CD4-positive, CD25-positive, alpha-beta regulatory T cell (primary cell): ENCODE results near the gene PPDPF. TPM values are rescaled to one million over a fixed set of nuclear protein-coding genes. Genes with fewer than 3 reads are reported as not detected.

Source experiments
- ATAC-seq, 2 donors: fragments of 150-1000 bp; cut with Tn5 transposase; one replicate each; pipeline ENCODE4 v1.10.0; 2021; ENCODE audit warnings: low read depth in 2 of 2, moderate number of reproducible peaks in 2 of 2, moderate library complexity in 1 of 2
- DNase-seq, 3 donors: peaks; one replicate each; pipeline versions ENCODE4 v3.0.0 to v3.0.0-alpha.2; 2012 to 2022; ENCODE audit warnings: mixed read lengths in 1 of 3
- H3K27ac ChIP-seq: one replicate; pipeline ENCODE4 v1.7.0; 2013; ENCODE audit warnings: mild to moderate bottlenecking, low read length; ENCODE audit not compliant: insufficient read depth, poor library complexity, severe bottlenecking
- H3K27me3 ChIP-seq: one replicate; pipeline ENCODE4 v1.7.0; 2013; ENCODE audit warnings: low read length; ENCODE audit not compliant: control insufficient read depth, insufficient read depth
- H3K36me3 ChIP-seq: one replicate; pipeline ENCODE4 v1.7.0; 2013; ENCODE audit warnings: mild to moderate bottlenecking, low read length, moderate library complexity; ENCODE audit not compliant: control insufficient read depth, insufficient read depth
- H3K4me1 ChIP-seq: 2 replicates; pipeline ENCODE4 v1.7.0; 2013; ENCODE audit warnings: mild to moderate bottlenecking, low read length; ENCODE audit not compliant: insufficient read depth, control insufficient read depth, poor library complexity, severe bottlenecking
- H3K4me3 ChIP-seq: one replicate; pipeline ENCODE4 v1.7.0; 2013; ENCODE audit warnings: low read depth, mild to moderate bottlenecking, low read length, moderate library complexity
- H3K9me3 ChIP-seq, 2 experiments: 1 replicate in 1 of 2; 2 replicates in 1 of 2; pipeline ENCODE4 v1.7.0; 2013; ENCODE audit warnings: low read length in 2 of 2, mild to moderate bottlenecking in 1 of 2, moderate library complexity in 1 of 2; ENCODE audit not compliant: control insufficient read depth in 2 of 2
- H3K27ac Mint-ChIP-seq, 3 donors: one replicate each; pipeline ENCODE4 v1.8.0; 2020 to 2022; ENCODE audit warnings: mild to moderate bottlenecking in 3 of 3, mixed read lengths in 3 of 3, moderate library complexity in 2 of 3
- H3K27me3 Mint-ChIP-seq: one replicate; pipeline ENCODE4 v1.8.0; 2022; ENCODE audit warnings: mild to moderate bottlenecking, mixed read lengths
- H3K36me3 Mint-ChIP-seq: one replicate; pipeline ENCODE4 v1.8.0; 2020; ENCODE audit warnings: mixed read lengths
- H3K4me1 Mint-ChIP-seq, 4 donors: one replicate each; pipeline ENCODE4 v1.8.0; 2020 to 2022; ENCODE audit warnings: mixed read lengths in 4 of 4, mild to moderate bottlenecking in 1 of 4
- H3K4me3 Mint-ChIP-seq, 4 donors: one replicate each; pipeline ENCODE4 v1.8.0; 2020 to 2022; ENCODE audit warnings: mild to moderate bottlenecking in 4 of 4, mixed read lengths in 4 of 4, moderate library complexity in 3 of 4
- H3K9me3 Mint-ChIP-seq, 7 donors: one replicate each; pipeline ENCODE4 v1.8.0; 2020 to 2022; ENCODE audit warnings: mixed read lengths in 7 of 7, mild to moderate bottlenecking in 3 of 7, moderate library complexity in 2 of 7
- polyA plus RNA-seq, 4 donors: library from polyadenylated mRNA; unstranded; fragments of 300-500 nt; fragmentation: Illumina TruSeq; gene quantifications; one replicate each; pipeline ENCODE4 v1.2.3, GENCODE V29; 2021
- total RNA-seq: library from RNA; stranded (reverse); gene quantifications from one replicate; pipeline ENCODE4 v1.2.3, GENCODE V29; 2022

Gene PPDPF
- total and polyA plus RNA-seq, 5 donors from 2014 or later = 75.8 to 155 (median 93.3) TPM

GRCh38 chr20:63484236-63484635 is 36.3 kb upstream of the PPDPF start:
- ATAC-seq = no peak
- no peaks in the 10 kb centered on the region for H3K36me3 Mint-ChIP-seq
- Histone ChIP-seq H3K36me3 (no peaks in the 10 kb centered on the region), H3K27ac (no peak overlapping the region), H3K27me3 (no peaks in the 10 kb centered on the region), H3K4me3 (no peak overlapping the region), H3K4me1 (no peaks in the 10 kb centered on the region), H3K9me3 (no peaks in the 10 kb centered on the region)
- H3K9me3 Mint-ChIP-seq = no peaks in the 10 kb centered on the region
- no peak overlapping the region for H3K4me3 Mint-ChIP-seq
- no peak for DNase-seq
- peaks cover 0 to 3% (median 0%) of the 10 kb centered on the region in 4 donors for H3K4me1 Mint-ChIP-seq
- no peak overlapping the region for H3K27ac Mint-ChIP-seq
- peaks cover 15% of the 10 kb centered on the region for H3K27me3 Mint-ChIP-seq

- Histone ChIP-seq H3K4me1 (no peaks in the 10 kb centered on the region), H3K36me3 (no peaks in the 10 kb centered on the region), H3K27me3 (no peaks in the 10 kb centered on the region), H3K27ac (no peak overlapping the region), H3K4me3 (no peak overlapping the region), H3K9me3 (no peaks in the 10 kb centered on the region)
- DNase-seq (no peak), ATAC-seq (no peak)
- Mint-ChIP-seq H3K27me3 (peaks cover 21% of the 10 kb centered on the region), H3K9me3 (no peaks in the 10 kb centered on the region), H3K4me1 (peaks cover 0 to 3% (median 0%) of the 10 kb centered on the region in 4 donors), H3K27ac (no peak overlapping the region), H3K4me3 (no peak overlapping the region), H3K36me3 (no peaks in the 10 kb centered on the region)
Measured at GRCh38 chr20:63484651-63485403, 35.7 kb upstream of the PPDPF start.

GRCh38 chr20:63486300-63486855 is 34.2 kb upstream of the PPDPF start:
- ATAC-seq = no peak
- Mint-ChIP-seq H3K27me3 (peaks cover 17% of the 10 kb centered on the region), H3K27ac (no peak overlapping the region)

GRCh38 chr20:63487116-63487764 is 33.3 kb upstream of the PPDPF start:
- Mint-ChIP-seq H3K4me3 (no peak overlapping the region), H3K4me1 (peaks cover 0 to 3% (median 0%) of the 10 kb centered on the region in 4 donors), H3K36me3 (no peaks in the 10 kb centered on the region), H3K27me3 (peaks cover 10% of the 10 kb centered on the region), H3K9me3 (peaks cover 0 to 2% (median 0%) of the 10 kb centered on the region in 7 donors), H3K27ac (no peak overlapping the region)
- Histone ChIP-seq H3K27me3 (no peaks in the 10 kb centered on the region), H3K27ac (no peak overlapping the region), H3K36me3 (no peaks in the 10 kb centered on the region), H3K9me3 (no peaks in the 10 kb centered on the region), H3K4me1 (no peaks in the 10 kb centered on the region), H3K4me3 (no peak overlapping the region)
- DNase-seq (no peak), ATAC-seq (no peak)

More at GRCh38 chr20:63486300-63486855, 34.2 kb upstream of the PPDPF start:
- H3K4me1 ChIP-seq = no peaks in the 10 kb centered on the region
- H3K36me3 ChIP-seq = no peaks in the 10 kb centered on the region
- H3K36me3 Mint-ChIP-seq = no peaks in the 10 kb centered on the region
- H3K4me3 Mint-ChIP-seq = no peak overlapping the region
- no peak overlapping the region for H3K27ac ChIP-seq
- no peaks in the 10 kb centered on the region for H3K27me3 ChIP-seq
- H3K9me3 ChIP-seq = no peaks in the 10 kb centered on the region
- H3K9me3 Mint-ChIP-seq = no peaks in the 10 kb centered on the region
- H3K4me3 ChIP-seq = no peak overlapping the region
- DNase-seq = no peak
- H3K4me1 Mint-ChIP-seq = peaks cover 0 to 3% (median 0%) of the 10 kb centered on the region in 4 donors

GRCh38 chr20:63487781-63488241 is 32.8 kb upstream of the PPDPF start:
- ATAC-seq = no peak
- DNase-seq = no peak
- Mint-ChIP-seq H3K36me3 (no peaks in the 10 kb centered on the region), H3K9me3 (peaks cover 0 to 2% (median 0%) of the 10 kb centered on the region in 7 donors), H3K27me3 (peaks cover 10% of the 10 kb centered on the region), H3K4me1 (peaks cover 0 to 3% (median 0%) of the 10 kb centered on the region in 4 donors), H3K27ac (no peak overlapping the region), H3K4me3 (no peak overlapping the region)
- H3K36me3 ChIP-seq = no peaks in the 10 kb centered on the region
- H3K4me1 ChIP-seq = no peaks in the 10 kb centered on the region
- H3K9me3 ChIP-seq = no peaks in the 10 kb centered on the region
- H3K27ac ChIP-seq = no peak overlapping the region
- no peak overlapping the region for H3K4me3 ChIP-seq
- H3K27me3 ChIP-seq = no peaks in the 10 kb centered on the region

- no peaks in the 10 kb centered on the region for H3K27me3 ChIP-seq
- ATAC-seq (no peak), DNase-seq (no peak)
- no peak overlapping the region for H3K27ac ChIP-seq
- no peak overlapping the region for H3K27ac Mint-ChIP-seq
- H3K9me3 Mint-ChIP-seq = peaks cover 0 to 2% (median 0%) of the 10 kb centered on the region in 7 donors
- peaks cover 10% of the 10 kb centered on the region for H3K27me3 Mint-ChIP-seq
- no peak overlapping the region for H3K4me3 Mint-ChIP-seq
- H3K36me3 ChIP-seq = no peaks in the 10 kb centered on the region
- no peak overlapping the region for H3K4me3 ChIP-seq
- H3K4me1 Mint-ChIP-seq = peaks cover 0 to 3% (median 0%) of the 10 kb centered on the region in 4 donors
- no peaks in the 10 kb centered on the region for H3K36me3 Mint-ChIP-seq
- no peaks in the 10 kb centered on the region for H3K4me1 ChIP-seq
- H3K9me3 ChIP-seq = no peaks in the 10 kb centered on the region
Measured at GRCh38 chr20:63488315-63489251, 32.0 kb upstream of the PPDPF start.

GRCh38 chr20:63490416-63490815 is 30.1 kb upstream of the PPDPF start:
- Mint-ChIP-seq H3K27me3 (peaks cover 6% of the 10 kb centered on the region), H3K27ac (no peak overlapping the region), H3K9me3 (peaks cover 0 to 2% (median 0%) of the 10 kb centered on the region in 7 donors), H3K36me3 (no peaks in the 10 kb centered on the region), H3K4me3 (no peak overlapping the region), H3K4me1 (no peaks in the 10 kb centered on the region)
- ATAC-seq (no peak), DNase-seq (no peak)
- H3K4me3 ChIP-seq = no peak overlapping the region
- no peaks in the 10 kb centered on the region for H3K9me3 ChIP-seq
- no peaks in the 10 kb centered on the region for H3K36me3 ChIP-seq
- H3K27ac ChIP-seq = no peak overlapping the region
- H3K27me3 ChIP-seq = no peaks in the 10 kb centered on the region
- H3K4me1 ChIP-seq = no peaks in the 10 kb centered on the region
